PC-3 (cell line): ENCODE measurements around the gene DNMT3L.

Source experiments
- EZH2 ChIP-seq: fragments of 300-600 bp; sonication (generic); IDR thresholded peaks from one replicate; pipeline ENCODE4 v1.6.1; 2017; ENCODE audit warnings: antibody characterized with exemption, mild to moderate bottlenecking, low read length; ENCODE audit not compliant: unreplicated experiment
- EZH2phosphoT487 ChIP-seq: fragments of 300-600 bp; sonication (generic); IDR thresholded peaks from 2 replicates; pipeline ENCODE4 v1.6.1; 2018; ENCODE audit warnings: mild to moderate bottlenecking, antibody characterized with exemption, low read length, borderline replicate concordance
- TF ChIP-seq, protein P1 (sequence below): fragments of 300-600 bp; sonication (generic); conservative IDR thresholded peaks from 2 replicates; pipeline ENCODE4 v1.5.1; 2017; ENCODE audit warnings: antibody characterized with exemption, low read depth, mild to moderate bottlenecking, low read length

DNA sequence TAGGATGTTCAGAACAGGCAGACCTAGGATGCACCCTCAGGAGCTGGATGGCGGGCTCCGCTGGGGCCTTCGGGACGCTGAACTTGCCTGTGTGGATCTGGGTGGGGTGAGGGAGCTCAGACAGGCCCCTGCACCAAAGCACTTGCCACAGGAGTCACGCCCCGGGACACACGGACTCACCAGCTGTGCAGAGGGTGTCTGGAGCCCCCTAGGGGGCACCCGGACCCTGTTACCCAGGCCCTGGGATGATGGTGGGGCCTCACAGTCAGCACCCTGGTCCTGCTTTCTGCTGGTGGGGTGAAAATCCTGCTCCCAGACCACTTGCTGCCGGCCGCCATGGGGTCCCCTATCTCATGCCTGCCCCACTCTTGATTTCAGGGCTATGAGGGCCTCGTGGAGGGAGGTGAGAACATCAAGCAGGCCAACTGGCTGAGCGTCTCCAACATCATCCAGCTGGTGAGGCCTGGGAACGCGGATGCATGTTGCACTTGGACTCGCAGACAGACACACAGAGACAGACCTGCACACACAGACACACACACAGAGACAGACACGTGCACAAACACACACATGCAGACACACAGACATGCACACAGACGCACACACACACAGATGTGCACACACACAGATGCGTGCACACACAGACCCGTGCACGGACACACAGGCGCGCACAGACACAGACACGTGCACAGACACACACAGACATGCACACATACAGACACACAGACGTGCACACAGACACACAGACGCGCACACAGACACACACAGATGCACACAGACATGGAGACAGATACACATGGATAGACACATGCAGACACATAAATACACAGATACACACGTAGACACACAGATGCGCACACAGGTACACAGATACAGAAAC is 49.2 kb upstream of the DNMT3L start:
- TF ChIP-seq, protein P1, sequence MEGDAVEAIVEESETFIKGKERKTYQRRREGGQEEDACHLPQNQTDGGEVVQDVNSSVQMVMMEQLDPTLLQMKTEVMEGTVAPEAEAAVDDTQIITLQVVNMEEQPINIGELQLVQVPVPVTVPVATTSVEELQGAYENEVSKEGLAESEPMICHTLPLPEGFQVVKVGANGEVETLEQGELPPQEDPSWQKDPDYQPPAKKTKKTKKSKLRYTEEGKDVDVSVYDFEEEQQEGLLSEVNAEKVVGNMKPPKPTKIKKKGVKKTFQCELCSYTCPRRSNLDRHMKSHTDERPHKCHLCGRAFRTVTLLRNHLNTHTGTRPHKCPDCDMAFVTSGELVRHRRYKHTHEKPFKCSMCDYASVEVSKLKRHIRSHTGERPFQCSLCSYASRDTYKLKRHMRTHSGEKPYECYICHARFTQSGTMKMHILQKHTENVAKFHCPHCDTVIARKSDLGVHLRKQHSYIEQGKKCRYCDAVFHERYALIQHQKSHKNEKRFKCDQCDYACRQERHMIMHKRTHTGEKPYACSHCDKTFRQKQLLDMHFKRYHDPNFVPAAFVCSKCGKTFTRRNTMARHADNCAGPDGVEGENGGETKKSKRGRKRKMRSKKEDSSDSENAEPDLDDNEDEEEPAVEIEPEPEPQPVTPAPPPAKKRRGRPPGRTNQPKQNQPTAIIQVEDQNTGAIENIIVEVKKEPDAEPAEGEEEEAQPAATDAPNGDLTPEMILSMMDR: no peak
- TF ChIP-seq EZH2: no peak
- no peak for TF ChIP-seq EZH2phosphoT487
